ENCODE measurements around the gene F11R. TPM values are rescaled to one million over a fixed set of nuclear protein-coding genes. Genes with fewer than 3 reads are reported as not detected.

F11R gene
- total and polyA plus RNA-seq, 8 donors: 76.9 to 164 (median 100) TPM

- DNase-seq: no peak
- no peak for TF ChIP-seq CTCF (IDR thresholded peaks at IDR 0.05)
- peaks cover 0 to 96% of the 10 kb centered on the region in 2 donors for H3K36me3 ChIP-seq
- peaks cover 0 to 9% of the 10 kb centered on the region in 2 donors for H3K27me3 ChIP-seq
- intact Hi-C loops (cut with DNase I): no loop called here
- H3K4me1 ChIP-seq: no peaks in the 10 kb centered on the region
- H3K27ac ChIP-seq: no peak overlapping the region
- no peaks in the 10 kb centered on the region for H3K9me3 ChIP-seq
- H3K4me3 ChIP-seq: no peak overlapping the region
- ATAC-seq: no peak
Measured at GRCh38 chr1:161054232-161054631, 33.3 kb upstream of the F11R start.

GRCh38 chr1:161052899-161053298 lies 31.9 kb upstream of the F11R start:
- DNase-seq: no peak
- Histone ChIP-seq H3K27ac (no peak overlapping the region), H3K36me3 (peaks cover 0 to 94% of the 10 kb centered on the region in 2 donors), H3K27me3 (peaks cover 0 to 9% of the 10 kb centered on the region in 2 donors), H3K4me1 (peaks cover 0 to 8% of the 10 kb centered on the region in 2 donors), H3K4me3 (no peak overlapping the region), H3K9me3 (no peaks in the 10 kb centered on the region)
- intact Hi-C loops (cut with DNase I): no loop called here
- no peak for TF ChIP-seq CTCF (IDR thresholded peaks at IDR 0.05)
- no peak for ATAC-seq

- Histone ChIP-seq H3K27ac (no peak overlapping the region), H3K9me3 (no peaks in the 10 kb centered on the region), H3K27me3 (peaks cover 0 to 9% of the 10 kb centered on the region in 2 donors), H3K36me3 (peaks cover 0 to 81% of the 10 kb centered on the region in 2 donors), H3K4me1 (peaks cover 0 to 25% of the 10 kb centered on the region in 2 donors), H3K4me3 (no peak overlapping the region)
- DNase-seq (peak in 1 of 4 donors; percentile 62), ATAC-seq (no peak)
- TF ChIP-seq CTCF (IDR thresholded peaks at IDR 0.05): no peak
- intact Hi-C loops (cut with DNase I): no loop called here
Measured at GRCh38 chr1:161051219-161051618, 30.3 kb upstream of the F11R start.

- DNase-seq: no peak
- peak overlapping the region in 1 of 2 donors; percentile 99 for H3K27ac ChIP-seq
- no peak for ATAC-seq
- no peaks in the 10 kb centered on the region for H3K27me3 ChIP-seq
- H3K9me3 ChIP-seq: no peaks in the 10 kb centered on the region
- intact Hi-C loops (cut with DNase I): no loop called here
- H3K4me1 ChIP-seq: peaks cover 7 to 30% of the 10 kb centered on the region in 2 donors
- no peak overlapping the region for H3K4me3 ChIP-seq
- no peak for TF ChIP-seq CTCF (IDR thresholded peaks at IDR 0.05)
- H3K36me3 ChIP-seq: peaks cover 0 to 63% of the 10 kb centered on the region in 2 donors
Measured at GRCh38 chr1:161048949-161049722, 28.2 kb upstream of the F11R start.

All from left lung (tissue), 10 donors.